NCI-H345 treated with DMSO at 0.1 percent for 48 hours (cell line): Measurements from ENCODE around the gene IGF2BP2.
"Not testable (repeated sequence)": the region's sequence is repeated elsewhere in the genome, so short reads cannot be mapped to it uniquely, and the experiment has no call there.

Experiments
- DNase-seq: peaks from one replicate; lab custom pipeline; 2025; ENCODE audit not compliant: unreplicated experiment; lab: John Stamatoyannopoulos, UW

The IGF2BP2 gene

GRCh38 chr3:185647134-185647879, 177.5 kb downstream of the IGF2BP2 start:
- no peak for DNase-seq

GRCh38 chr3:185646382-185647133, 178.3 kb downstream of the IGF2BP2 start:
- peak; percentile 53 for DNase-seq

- peak; percentile 53 for DNase-seq
These were observed 179.1 kb downstream of the IGF2BP2 start for GRCh38 chr3:185645596-185646381.

GRCh38 chr3:185645191-185645590, 179.7 kb downstream of the IGF2BP2 start:
- not testable (repeated sequence) for DNase-seq

- DNase-seq, result no peak
These were observed 184.5 kb downstream of the IGF2BP2 start for GRCh38 chr3:185640308-185640707.

- no peak for DNase-seq
These were observed 185.1 kb downstream of the IGF2BP2 start for GRCh38 chr3:185639632-185640206.

- DNase-seq, result not testable (repeated sequence)
These were observed 186.2 kb downstream of the IGF2BP2 start for GRCh38 chr3:185638651-185639050.

- DNase-seq, result no peak
These were observed 187.5 kb downstream of the IGF2BP2 start for GRCh38 chr3:185637388-185637787.

GRCh38 chr3:185632996-185633395, 191.8 kb downstream of the IGF2BP2 start:
- DNase-seq, result no peak

GRCh38 chr3:185631508-185632206, 193.2 kb downstream of the IGF2BP2 start:
- DNase-seq, result no peak

- DNase-seq, result no peak
These were observed 193.7 kb downstream of the IGF2BP2 start for GRCh38 chr3:185631108-185631507.

- DNase-seq, result no peak
These were observed 194.6 kb downstream of the IGF2BP2 start for GRCh38 chr3:185630182-185630622.

GRCh38 chr3:185629554-185630181, 195.2 kb downstream of the IGF2BP2 start:
- DNase-seq, result no peak

- no peak for DNase-seq
These were observed 199.1 kb downstream of the IGF2BP2 start for GRCh38 chr3:185625784-185626183.

- DNase-seq, result no peak
These were observed 200.7 kb downstream of the IGF2BP2 start for GRCh38 chr3:185623939-185624665.

- DNase-seq, result no peak
These were observed 211.8 kb downstream of the IGF2BP2 start for GRCh38 chr3:185613016-185613415.

GRCh38 chr3:185606196-185606595, 218.6 kb downstream of the IGF2BP2 start:
- DNase-seq, result no peak

GRCh38 chr3:185605566-185605965, 219.3 kb downstream of the IGF2BP2 start:
- DNase-seq, result no peak

GRCh38 chr3:185595526-185595925, 229.3 kb downstream of the IGF2BP2 start:
- no peak for DNase-seq
